ENCODE measurements around the gene ANKRD11. TPM values are rescaled to one million over a fixed set of nuclear protein-coding genes. Genes with fewer than 3 reads are reported as not detected.

The ANKRD11 gene
- total RNA-seq, 1 experiment from 2014 or later: 99.4 TPM

GRCh38 chr16:89452925-89453324, 37.4 kb downstream of the ANKRD11 start:
- TF ChIP-seq TCF7L2 (IDR thresholded peaks at IDR 0.05; ENCODE audit: low read depth, low read length) (no peak), POLR2AphosphoS5 (IDR thresholded peaks at IDR 0.05; ENCODE audit: low read depth, low read length) (no peak), SIN3A (IDR thresholded peaks at IDR 0.05; ENCODE audit: borderline replicate concordance, insufficient read depth, low read depth, low read length) (no peak)
- TF ChIP-seq, protein P1, sequence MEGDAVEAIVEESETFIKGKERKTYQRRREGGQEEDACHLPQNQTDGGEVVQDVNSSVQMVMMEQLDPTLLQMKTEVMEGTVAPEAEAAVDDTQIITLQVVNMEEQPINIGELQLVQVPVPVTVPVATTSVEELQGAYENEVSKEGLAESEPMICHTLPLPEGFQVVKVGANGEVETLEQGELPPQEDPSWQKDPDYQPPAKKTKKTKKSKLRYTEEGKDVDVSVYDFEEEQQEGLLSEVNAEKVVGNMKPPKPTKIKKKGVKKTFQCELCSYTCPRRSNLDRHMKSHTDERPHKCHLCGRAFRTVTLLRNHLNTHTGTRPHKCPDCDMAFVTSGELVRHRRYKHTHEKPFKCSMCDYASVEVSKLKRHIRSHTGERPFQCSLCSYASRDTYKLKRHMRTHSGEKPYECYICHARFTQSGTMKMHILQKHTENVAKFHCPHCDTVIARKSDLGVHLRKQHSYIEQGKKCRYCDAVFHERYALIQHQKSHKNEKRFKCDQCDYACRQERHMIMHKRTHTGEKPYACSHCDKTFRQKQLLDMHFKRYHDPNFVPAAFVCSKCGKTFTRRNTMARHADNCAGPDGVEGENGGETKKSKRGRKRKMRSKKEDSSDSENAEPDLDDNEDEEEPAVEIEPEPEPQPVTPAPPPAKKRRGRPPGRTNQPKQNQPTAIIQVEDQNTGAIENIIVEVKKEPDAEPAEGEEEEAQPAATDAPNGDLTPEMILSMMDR (IDR thresholded peaks at IDR 0.05): no peak
- TF ChIP-seq, protein P2, sequence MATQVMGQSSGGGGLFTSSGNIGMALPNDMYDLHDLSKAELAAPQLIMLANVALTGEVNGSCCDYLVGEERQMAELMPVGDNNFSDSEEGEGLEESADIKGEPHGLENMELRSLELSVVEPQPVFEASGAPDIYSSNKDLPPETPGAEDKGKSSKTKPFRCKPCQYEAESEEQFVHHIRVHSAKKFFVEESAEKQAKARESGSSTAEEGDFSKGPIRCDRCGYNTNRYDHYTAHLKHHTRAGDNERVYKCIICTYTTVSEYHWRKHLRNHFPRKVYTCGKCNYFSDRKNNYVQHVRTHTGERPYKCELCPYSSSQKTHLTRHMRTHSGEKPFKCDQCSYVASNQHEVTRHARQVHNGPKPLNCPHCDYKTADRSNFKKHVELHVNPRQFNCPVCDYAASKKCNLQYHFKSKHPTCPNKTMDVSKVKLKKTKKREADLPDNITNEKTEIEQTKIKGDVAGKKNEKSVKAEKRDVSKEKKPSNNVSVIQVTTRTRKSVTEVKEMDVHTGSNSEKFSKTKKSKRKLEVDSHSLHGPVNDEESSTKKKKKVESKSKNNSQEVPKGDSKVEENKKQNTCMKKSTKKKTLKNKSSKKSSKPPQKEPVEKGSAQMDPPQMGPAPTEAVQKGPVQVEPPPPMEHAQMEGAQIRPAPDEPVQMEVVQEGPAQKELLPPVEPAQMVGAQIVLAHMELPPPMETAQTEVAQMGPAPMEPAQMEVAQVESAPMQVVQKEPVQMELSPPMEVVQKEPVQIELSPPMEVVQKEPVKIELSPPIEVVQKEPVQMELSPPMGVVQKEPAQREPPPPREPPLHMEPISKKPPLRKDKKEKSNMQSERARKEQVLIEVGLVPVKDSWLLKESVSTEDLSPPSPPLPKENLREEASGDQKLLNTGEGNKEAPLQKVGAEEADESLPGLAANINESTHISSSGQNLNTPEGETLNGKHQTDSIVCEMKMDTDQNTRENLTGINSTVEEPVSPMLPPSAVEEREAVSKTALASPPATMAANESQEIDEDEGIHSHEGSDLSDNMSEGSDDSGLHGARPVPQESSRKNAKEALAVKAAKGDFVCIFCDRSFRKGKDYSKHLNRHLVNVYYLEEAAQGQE (IDR thresholded peaks at IDR 0.05; ENCODE audit: insufficient read depth in 1 of 2, low read depth in 2 of 2, low read length in 1 of 2): no peak
- BruUV-seq (replicated peaks): no TSS peak
- no peak overlapping the region for H3K4me3 ChIP-seq (ENCODE audit: low read depth in 2 of 2, low read length in 2 of 2)
- H3K27me3 ChIP-seq (ENCODE audit: control insufficient read depth, insufficient read depth, low read length): no peaks in the 10 kb centered on the region
- no peaks in the 10 kb centered on the region for H3K9me3 ChIP-seq (ENCODE audit: control insufficient read depth, insufficient read depth, low read depth, low read length)
- in situ Hi-C loops (cut with HindIII; ENCODE audit: low pct_unique_long_range_greater_than_20kb, low sequenced_read_pairs): no loop called here
- H3K36me3 ChIP-seq (ENCODE audit: control insufficient read depth, insufficient read depth, low read length): no peaks in the 10 kb centered on the region
- intact Hi-C loops (cut with micrococcal nuclease; ENCODE audit: unreplicated experiment): no loop called here
- ChIA-PET CTCF (no interaction called here), POLR2A (no interaction called here)
- ATAC-seq (no peak), DNase-seq (ENCODE audit: low read depth, low spot score) (no peak)
- no peak overlapping the region; the same call in 1 of the 2 replicates for H3K27ac ChIP-seq (ENCODE audit: low read length)
- H3K4me1 ChIP-seq (ENCODE audit: control insufficient read depth, insufficient read depth, low read length): peaks cover 35% of the 10 kb centered on the region

GRCh38 chr16:89452241-89452640, 38.1 kb downstream of the ANKRD11 start:
- H3K27ac ChIP-seq (ENCODE audit: low read length): no peak overlapping the region
- H3K4me3 ChIP-seq (ENCODE audit: low read depth in 2 of 2, low read length in 2 of 2): no peak overlapping the region
- TF ChIP-seq, protein P2 (IDR thresholded peaks at IDR 0.05; ENCODE audit: insufficient read depth in 1 of 2, low read depth in 2 of 2, low read length in 1 of 2): no peak
- no peak for TF ChIP-seq TCF7L2 (IDR thresholded peaks at IDR 0.05; ENCODE audit: low read depth, low read length)
- in situ Hi-C loops (cut with HindIII; ENCODE audit: low pct_unique_long_range_greater_than_20kb, low sequenced_read_pairs) (no loop called here), intact Hi-C loops (cut with micrococcal nuclease; ENCODE audit: unreplicated experiment) (no loop called here)
- H3K36me3 ChIP-seq (ENCODE audit: control insufficient read depth, insufficient read depth, low read length): no peaks in the 10 kb centered on the region
- POLR2A ChIA-PET: no interaction called here
- ATAC-seq (no peak), DNase-seq (ENCODE audit: low read depth, low spot score) (no peak)
- H3K9me3 ChIP-seq (ENCODE audit: control insufficient read depth, insufficient read depth, low read depth, low read length): no peaks in the 10 kb centered on the region
- no TSS peak for BruUV-seq (replicated peaks)
- H3K27me3 ChIP-seq (ENCODE audit: control insufficient read depth, insufficient read depth, low read length): no peaks in the 10 kb centered on the region
- CTCF ChIA-PET: no interaction called here
- peaks cover 39% of the 10 kb centered on the region for H3K4me1 ChIP-seq (ENCODE audit: control insufficient read depth, insufficient read depth, low read length)

All from Panc1 (cell line).